NCI-H460 (cell line): ENCODE measurements around the gene C9orf78. TPM values are rescaled to one million over a fixed set of nuclear protein-coding genes. Genes with fewer than 3 reads are reported as not detected.

Experiments
- DNase-seq: peaks from one replicate; pipeline ENCODE4 v3.0.0-alpha.2; 2016; ENCODE audit warnings: low read depth; ENCODE audit errors: extremely low read depth
- small RNA-seq, 2 experiments: library from RNA; depleted of rRNA; stranded (forward); fragments of <200 nt; gene quantifications; one replicate each; pipeline ENCODE3, GENCODE V24; 2014
- total RNA-seq: library from RNA; depleted of rRNA; stranded (reverse); fragments of >200 nt; shearing (Covaris generic); gene quantifications from 2 replicates; pipeline ENCODE4 v1.2.3, GENCODE V29; 2014; rRNA removed

Gene C9orf78
- total RNA-seq, 1 experiment from 2014 or later = 55.6 TPM

DNA sequence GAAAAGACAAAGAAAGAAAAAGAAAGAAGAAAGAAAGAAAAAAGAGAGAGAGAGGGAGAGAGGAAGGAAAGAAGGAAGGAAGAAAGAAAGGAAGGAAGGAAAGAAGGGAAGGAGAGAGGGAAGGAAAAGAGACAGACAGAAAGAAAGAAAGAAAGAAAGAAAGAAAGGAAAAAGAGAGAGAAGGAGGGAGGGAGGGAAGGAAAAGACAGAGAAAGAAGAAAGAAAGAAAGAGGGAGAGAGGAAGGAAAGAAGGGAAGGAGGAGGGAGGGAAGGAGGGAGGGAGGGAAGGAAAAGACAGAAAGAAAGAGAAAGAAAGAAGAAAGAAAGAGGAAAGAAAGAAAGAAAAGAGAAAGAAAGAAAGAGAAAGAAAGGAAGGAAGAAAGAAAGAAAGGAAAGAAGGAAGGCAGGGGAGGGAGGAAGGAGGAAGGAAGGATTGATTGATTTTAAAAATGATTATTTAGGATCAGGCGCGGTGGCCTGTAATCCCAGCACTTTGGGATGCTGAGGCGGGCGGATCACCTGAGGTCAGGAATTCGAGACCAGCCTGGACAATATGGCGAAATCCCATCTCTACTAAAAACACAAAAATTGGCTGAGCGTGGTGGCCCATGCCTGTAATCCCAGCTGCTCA, 55.4 kb downstream of the C9orf78 start:
- DNase-seq = no peak

DNA sequence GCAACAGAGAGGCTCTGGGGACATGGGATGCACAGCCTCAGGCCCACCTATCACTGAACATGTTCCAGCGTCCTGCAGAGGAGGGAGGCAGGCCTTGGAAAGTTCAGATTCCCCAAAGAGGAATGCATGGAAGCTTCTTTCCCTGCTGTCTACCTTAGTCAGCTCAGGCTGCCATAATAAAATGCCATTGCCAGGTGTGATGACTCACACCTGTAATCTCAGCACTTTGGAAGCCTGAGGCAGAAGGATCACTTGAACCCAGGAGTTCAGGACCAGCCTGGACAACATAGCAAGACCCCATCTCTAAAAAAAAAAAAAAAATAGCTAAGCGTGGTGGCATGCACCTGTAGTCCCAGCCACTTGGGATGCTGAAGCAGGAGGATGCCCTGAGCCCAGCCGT, 56.6 kb downstream of the C9orf78 start:
- DNase-seq = no peak

DNA sequence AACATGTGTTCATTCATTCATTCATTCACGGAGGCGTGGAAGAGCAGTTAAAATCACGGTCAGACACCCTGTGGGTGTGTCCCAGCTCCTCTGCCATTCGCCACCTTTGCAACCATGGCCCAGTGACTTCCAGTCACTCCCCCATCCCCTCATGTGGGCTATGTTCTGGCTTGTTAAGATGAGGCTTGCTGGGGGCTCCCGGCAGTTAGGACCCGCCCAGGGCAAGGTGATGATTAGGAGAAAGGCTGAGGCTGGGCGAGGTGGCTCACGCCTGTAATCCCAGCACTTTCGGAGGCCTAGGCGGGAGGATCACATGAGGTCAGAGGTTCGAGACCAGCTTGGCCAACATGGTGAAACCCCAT, 57.3 kb downstream of the C9orf78 start:
- no peak for DNase-seq

Small RNAs within 50 kb of the gene (small RNA-seq; reads per million reads assigned to genes)
- gene MIR6855 = 0 reads per million in 2 experiments

Other genes starting within 250 kb of the C9orf78 start
- 0.20 TPM in 1 of 2 replicates, not detected in the other for gene C9orf50, start 214.2 kb downstream of the C9orf78 start, total RNA-seq
- gene NTMT1, start 209.1 kb downstream of the C9orf78 start, total RNA-seq = 46.5 and 54.9 TPM in 2 replicates
- gene ASB6, start 193.1 kb downstream of the C9orf78 start, total RNA-seq = 16.3 and 18.7 TPM in 2 replicates
- 5.1 and 9.1 TPM in 2 replicates for gene PRRX2, start 169.6 kb downstream of the C9orf78 start, total RNA-seq
- gene PTGES, start 82.2 kb downstream of the C9orf78 start, total RNA-seq = 25.9 and 27.4 TPM in 2 replicates
- 36.0 and 37.8 TPM in 2 replicates for gene TOR1B, start 32.1 kb downstream of the C9orf78 start, total RNA-seq
- 42.6 and 47.6 TPM in 2 replicates for gene TOR1A, start 11.1 kb downstream of the C9orf78 start, total RNA-seq
- gene USP20, start 183 bp upstream of the C9orf78 start, total RNA-seq = 7.2 and 8.0 TPM in 2 replicates
- 33.1 and 39.1 TPM in 2 replicates for gene FNBP1, start 207.9 kb upstream of the C9orf78 start, total RNA-seq
- gene GPR107, start 218.6 kb upstream of the C9orf78 start, total RNA-seq = 20.6 and 35.8 TPM in 2 replicates